Loucy (cell line): Measurements from ENCODE around the gene ATP6V0D1.

Experiments used
- CTCF ChIP-seq: fragments of 200-600 bp; sonication (generic); conservative IDR thresholded peaks from 2 replicates; pipeline ENCODE4 v1.5.1; 2014; ENCODE audit warnings: mild to moderate bottlenecking, antibody characterized with exemption, low read length
- EZH2phosphoT487 ChIP-seq: fragments of 200-600 bp; IDR thresholded peaks from 2 replicates; pipeline ENCODE4 v1.6.1; 2018; ENCODE audit warnings: antibody characterized with exemption, mild to moderate bottlenecking, moderate library complexity, borderline replicate concordance

GRCh38 chr16:67457611-67458010 lies 23.3 kb downstream of the ATP6V0D1 start:
- TF ChIP-seq CTCF (no peak), EZH2phosphoT487 (no peak)
